SJCRH30 (cell line): Measurements from ENCODE around the gene POU2AF2. TPM values are rescaled to one million over a fixed set of nuclear protein-coding genes. Genes with fewer than 3 reads are reported as not detected.
"Not testable (repeated sequence)": the region's sequence is repeated elsewhere in the genome, so short reads cannot be mapped to it uniquely, and the experiment has no call there.

Experiments used
- DNase-seq, 2 experiments: peaks; one replicate each; pipeline ENCODE4 v3.0.0-alpha.2; 2015 to 2020
- H3K27ac ChIP-seq: fragments of 250-450 bp; sonication (Bioruptor Pico); 2 replicates; pipeline ENCODE4 v1.5.1; 2020; ENCODE audit warnings: mild to moderate bottlenecking, moderate library complexity
- H3K27me3 ChIP-seq: fragments of 250-450 bp; sonication (Bioruptor Pico); 2 replicates; pipeline ENCODE4 v1.5.1; 2020; ENCODE audit warnings: mild to moderate bottlenecking, moderate library complexity
- H3K36me3 ChIP-seq: fragments of 250-450 bp; sonication (Bioruptor Pico); 2 replicates; pipeline ENCODE4 v1.5.1; 2020; ENCODE audit warnings: mild to moderate bottlenecking, moderate library complexity
- H3K4me1 ChIP-seq: fragments of 250-450 bp; sonication (Bioruptor Pico); 2 replicates; pipeline ENCODE4 v1.5.1; 2020; ENCODE audit warnings: mild to moderate bottlenecking, moderate library complexity
- H3K4me3 ChIP-seq: fragments of 250-450 bp; sonication (Bioruptor Pico); 2 replicates; pipeline ENCODE4 v1.5.1; 2020; ENCODE audit warnings: mild to moderate bottlenecking, moderate library complexity
- H3K9me3 ChIP-seq: fragments of 250-450 bp; sonication (Bioruptor Pico); replicated peaks from 2 replicates; pipeline ENCODE4 v1.5.1; 2020; ENCODE audit warnings: mild to moderate bottlenecking, moderate library complexity
- total RNA-seq: library from RNA; depleted of rRNA; stranded (reverse); fragments of >200 nt; shearing (Covaris generic); gene quantifications from 2 replicates; pipeline ENCODE4 v1.2.3, GENCODE V29; 2014

Gene POU2AF2
- total RNA-seq, 1 experiment from 2014 or later: not detected

GRCh38 chr11:111230122-111230465 is 15.4 kb upstream of the POU2AF2 start:
- no peaks in the 10 kb centered on the region for H3K27me3 ChIP-seq

GRCh38 chr11:111231836-111232235 is 13.7 kb upstream of the POU2AF2 start:
- Histone ChIP-seq H3K9me3 (no peaks in the 10 kb centered on the region), H3K4me1 (no peaks in the 10 kb centered on the region), H3K27ac (no peak overlapping the region), H3K4me3 (no peak overlapping the region), H3K36me3 (no peaks in the 10 kb centered on the region), H3K27me3 (no peaks in the 10 kb centered on the region)
- no peak for DNase-seq

More at GRCh38 chr11:111230122-111230465, 15.4 kb upstream of the POU2AF2 start:
- no peak overlapping the region for H3K27ac ChIP-seq
- DNase-seq: no peak
- H3K36me3 ChIP-seq: no peaks in the 10 kb centered on the region
- no peak overlapping the region for H3K4me3 ChIP-seq
- H3K4me1 ChIP-seq: no peaks in the 10 kb centered on the region
- H3K9me3 ChIP-seq: no peaks in the 10 kb centered on the region

GRCh38 chr11:111236383-111236782 is 9.1 kb upstream of the POU2AF2 start:
- no peak overlapping the region for H3K27ac ChIP-seq
- H3K27me3 ChIP-seq: no peaks in the 10 kb centered on the region
- no peaks in the 10 kb centered on the region for H3K36me3 ChIP-seq
- H3K4me3 ChIP-seq: no peak overlapping the region
- H3K4me1 ChIP-seq: no peaks in the 10 kb centered on the region
- H3K9me3 ChIP-seq: no peaks in the 10 kb centered on the region
- DNase-seq: no peak

GRCh38 chr11:111237926-111238325 is 7.6 kb upstream of the POU2AF2 start:
- H3K27ac ChIP-seq: no peak overlapping the region
- no peak overlapping the region for H3K4me3 ChIP-seq
- no peaks in the 10 kb centered on the region for H3K9me3 ChIP-seq
- H3K36me3 ChIP-seq: no peaks in the 10 kb centered on the region
- H3K27me3 ChIP-seq: no peaks in the 10 kb centered on the region
- H3K4me1 ChIP-seq: no peaks in the 10 kb centered on the region
- no peak for DNase-seq

- no peaks in the 10 kb centered on the region for H3K4me1 ChIP-seq
- H3K36me3 ChIP-seq: no peaks in the 10 kb centered on the region
- no peak overlapping the region for H3K27ac ChIP-seq
- H3K27me3 ChIP-seq: no peaks in the 10 kb centered on the region
- H3K4me3 ChIP-seq: no peak overlapping the region
- DNase-seq: no peak
- no peaks in the 10 kb centered on the region for H3K9me3 ChIP-seq
These were observed 1.4 kb downstream of the POU2AF2 start for GRCh38 chr11:111246956-111247355.

GRCh38 chr11:111250936-111251335 is 5.4 kb downstream of the POU2AF2 start:
- Histone ChIP-seq H3K4me1 (no peaks in the 10 kb centered on the region), H3K4me3 (no peak overlapping the region), H3K27ac (no peak overlapping the region), H3K27me3 (no peaks in the 10 kb centered on the region), H3K36me3 (no peaks in the 10 kb centered on the region), H3K9me3 (no peaks in the 10 kb centered on the region)
- DNase-seq: no peak

- H3K36me3 ChIP-seq: no peaks in the 10 kb centered on the region
- no peaks in the 10 kb centered on the region for H3K27me3 ChIP-seq
- H3K9me3 ChIP-seq: no peaks in the 10 kb centered on the region
- DNase-seq: no peak
- no peaks in the 10 kb centered on the region for H3K4me1 ChIP-seq
- no peak overlapping the region for H3K27ac ChIP-seq
- H3K4me3 ChIP-seq: no peak overlapping the region
These were observed 7.6 kb downstream of the POU2AF2 start for GRCh38 chr11:111253131-111253530.

GRCh38 chr11:111253630-111254029 is 8.1 kb downstream of the POU2AF2 start:
- Histone ChIP-seq H3K9me3 (no peaks in the 10 kb centered on the region), H3K4me1 (no peaks in the 10 kb centered on the region), H3K27me3 (no peaks in the 10 kb centered on the region), H3K4me3 (no peak overlapping the region), H3K27ac (no peak overlapping the region), H3K36me3 (no peaks in the 10 kb centered on the region)
- no peak for DNase-seq

- no peaks in the 10 kb centered on the region for H3K36me3 ChIP-seq
- H3K4me1 ChIP-seq: no peaks in the 10 kb centered on the region
These were observed 12.5 kb downstream of the POU2AF2 start for GRCh38 chr11:111258046-111258445.

GRCh38 chr11:111259896-111260295 is 14.4 kb downstream of the POU2AF2 start:
- no peak for DNase-seq
- H3K27me3 ChIP-seq: no peaks in the 10 kb centered on the region

More at GRCh38 chr11:111258046-111258445, 12.5 kb downstream of the POU2AF2 start:
- no peak overlapping the region for H3K27ac ChIP-seq
- no peak overlapping the region for H3K4me3 ChIP-seq
- no peaks in the 10 kb centered on the region for H3K27me3 ChIP-seq
- no peaks in the 10 kb centered on the region for H3K9me3 ChIP-seq
- no peak for DNase-seq

GRCh38 chr11:111260811-111261210 is 15.3 kb downstream of the POU2AF2 start:
- H3K9me3 ChIP-seq: no peaks in the 10 kb centered on the region
- no peaks in the 10 kb centered on the region for H3K36me3 ChIP-seq
- no peaks in the 10 kb centered on the region for H3K4me1 ChIP-seq
- no peak overlapping the region for H3K27ac ChIP-seq
- H3K4me3 ChIP-seq: no peak overlapping the region
- no peak for DNase-seq
- no peaks in the 10 kb centered on the region for H3K27me3 ChIP-seq

More at GRCh38 chr11:111259896-111260295, 14.4 kb downstream of the POU2AF2 start:
- Histone ChIP-seq H3K4me3 (no peak overlapping the region), H3K9me3 (no peaks in the 10 kb centered on the region), H3K27ac (no peak overlapping the region), H3K36me3 (no peaks in the 10 kb centered on the region), H3K4me1 (no peaks in the 10 kb centered on the region)

- Histone ChIP-seq H3K27ac (no peak overlapping the region), H3K4me3 (no peak overlapping the region), H3K4me1 (peaks cover under 1% of the 10 kb centered on the region; the same call in 1 of the 2 replicates), H3K9me3 (no peaks in the 10 kb centered on the region), H3K27me3 (no peaks in the 10 kb centered on the region), H3K36me3 (no peaks in the 10 kb centered on the region)
- no peak for DNase-seq
These were observed 19.1 kb downstream of the POU2AF2 start for GRCh38 chr11:111264646-111265045.

- Histone ChIP-seq H3K36me3 (no peaks in the 10 kb centered on the region), H3K9me3 (no peaks in the 10 kb centered on the region), H3K27me3 (no peaks in the 10 kb centered on the region), H3K27ac (no peak overlapping the region), H3K4me3 (no peak overlapping the region), H3K4me1 (peaks cover 5% of the 10 kb centered on the region; the same call in 1 of the 2 replicates)
- DNase-seq: no peak
These were observed 19.9 kb downstream of the POU2AF2 start for GRCh38 chr11:111265421-111265820.

- H3K36me3 ChIP-seq, H3K27me3 ChIP-seq, H3K4me1 ChIP-seq, DNase-seq, H3K27ac ChIP-seq, H3K9me3 ChIP-seq, H3K4me3 ChIP-seq: not testable (repeated sequence)
These were observed 22.8 kb downstream of the POU2AF2 start for GRCh38 chr11:111268303-111268702.

GRCh38 chr11:111269146-111269868 is 23.8 kb downstream of the POU2AF2 start:
- Histone ChIP-seq H3K27ac (peak overlapping the region; percentile 51), H3K36me3 (no peaks in the 10 kb centered on the region), H3K27me3 (no peaks in the 10 kb centered on the region), H3K4me1 (peaks cover 5% of the 10 kb centered on the region; the same call in 1 of the 2 replicates), H3K9me3 (no peaks in the 10 kb centered on the region), H3K4me3 (no peak overlapping the region)
- DNase-seq: peak; percentile 30 to 66

GRCh38 chr11:111272420-111272819 is 26.9 kb downstream of the POU2AF2 start:
- no peak overlapping the region for H3K27ac ChIP-seq
- DNase-seq: no peak
- H3K4me1 ChIP-seq: peaks cover 5% of the 10 kb centered on the region; the same call in 1 of the 2 replicates
- no peaks in the 10 kb centered on the region for H3K9me3 ChIP-seq
- no peaks in the 10 kb centered on the region for H3K27me3 ChIP-seq
- no peak overlapping the region for H3K4me3 ChIP-seq
- H3K36me3 ChIP-seq: no peaks in the 10 kb centered on the region
